ENCODE results near the gene RAPGEFL1. TPM values are rescaled to one million over a fixed set of nuclear protein-coding genes. Genes with fewer than 3 reads are reported as not detected.
"Not testable (repeated sequence)": the region's sequence is repeated elsewhere in the genome, so short reads cannot be mapped to it uniquely, and the experiment has no call there.

The RAPGEFL1 gene
- total and polyA plus RNA-seq, 4 donors: 4.6 to 9.4 (median 8.8) TPM

GRCh38 chr17:40194821-40195220 is 17.6 kb downstream of the RAPGEFL1 start:
- DNase-seq (no peak), ATAC-seq (ENCODE audit: insufficient read depth, low FRiP score) (no peak)
- no peaks in the 10 kb centered on the region for H3K9me3 ChIP-seq (ENCODE audit: control insufficient read depth in 4 of 4, insufficient read depth in 3 of 4, low read length in 3 of 4)
- peaks cover 0 to 3% (median 0%) of the 10 kb centered on the region in 4 donors for H3K36me3 ChIP-seq (ENCODE audit: control insufficient read depth in 4 of 4, insufficient read depth in 4 of 4, low read length in 4 of 4)
- WGBS, 2 donors: 72 to 74% methylated on average over 2 of the region's 2 CpGs
- no peaks in the 10 kb centered on the region for H3K27me3 ChIP-seq (ENCODE audit: control insufficient read depth in 3 of 3, insufficient read depth in 3 of 3, low read length in 2 of 3)
- no peak overlapping the region for H3K4me3 ChIP-seq
- H3K4me1 ChIP-seq (ENCODE audit: control insufficient read depth in 5 of 5, insufficient read depth in 5 of 5, low read length in 5 of 5): peaks cover 0 to 12% (median 2%) of the 10 kb centered on the region in 5 donors
- TF ChIP-seq CTCF (IDR thresholded peaks at IDR 0.05; ENCODE audit: control extremely low read depth, extremely low read depth): no peak
- H3K9ac ChIP-seq (ENCODE audit: insufficient read depth in 1 of 2, low read length in 2 of 2): no peak overlapping the region
- no peak overlapping the region for H3K27ac ChIP-seq (ENCODE audit: low read depth in 1 of 2, low read length in 1 of 2)

- Histone ChIP-seq H3K4me1 (ENCODE audit: control insufficient read depth in 5 of 5, insufficient read depth in 5 of 5, low read length in 5 of 5) (no peaks in the 10 kb centered on the region), H3K9me3 (ENCODE audit: control insufficient read depth in 4 of 4, insufficient read depth in 3 of 4, low read length in 3 of 4) (no peaks in the 10 kb centered on the region), H3K27ac (ENCODE audit: low read depth in 1 of 2, low read length in 1 of 2) (no peak overlapping the region), H3K27me3 (ENCODE audit: control insufficient read depth in 3 of 3, insufficient read depth in 3 of 3, low read length in 2 of 3) (no peaks in the 10 kb centered on the region), H3K36me3 (ENCODE audit: control insufficient read depth in 4 of 4, insufficient read depth in 4 of 4, low read length in 4 of 4) (peaks cover 0 to 3% (median 0%) of the 10 kb centered on the region in 4 donors), H3K4me3 (no peak overlapping the region), H3K9ac (ENCODE audit: insufficient read depth in 1 of 2, low read length in 2 of 2) (no peak overlapping the region)
- WGBS, 2 donors: 71 to 84% methylated on average over 1 of the region's 1 CpG
- ATAC-seq (ENCODE audit: insufficient read depth, low FRiP score): no peak
- no peak for DNase-seq
- TF ChIP-seq CTCF (IDR thresholded peaks at IDR 0.05; ENCODE audit: control extremely low read depth, extremely low read depth): no peak
These were observed 20.3 kb downstream of the RAPGEFL1 start for GRCh38 chr17:40197550-40197949.

- not testable (repeated sequence) for H3K9ac ChIP-seq (ENCODE audit: insufficient read depth in 1 of 2, low read length in 2 of 2); DNase-seq
These were observed 20.7 kb downstream of the RAPGEFL1 start for GRCh38 chr17:40197965-40198456.

GRCh38 chr17:40198576-40198975 is 21.3 kb downstream of the RAPGEFL1 start:
- Histone ChIP-seq H3K27ac (ENCODE audit: low read depth in 1 of 2, low read length in 1 of 2) (no peak overlapping the region), H3K27me3 (ENCODE audit: control insufficient read depth in 3 of 3, insufficient read depth in 3 of 3, low read length in 2 of 3) (no peaks in the 10 kb centered on the region), H3K36me3 (ENCODE audit: control insufficient read depth in 4 of 4, insufficient read depth in 4 of 4, low read length in 4 of 4) (no peaks in the 10 kb centered on the region), H3K4me3 (no peak overlapping the region), H3K9ac (ENCODE audit: insufficient read depth in 1 of 2, low read length in 2 of 2) (no peak overlapping the region), H3K9me3 (ENCODE audit: control insufficient read depth in 4 of 4, insufficient read depth in 3 of 4, low read length in 3 of 4) (no peaks in the 10 kb centered on the region), H3K4me1 (ENCODE audit: control insufficient read depth in 5 of 5, insufficient read depth in 5 of 5, low read length in 5 of 5) (no peaks in the 10 kb centered on the region)
- DNase-seq (no peak), ATAC-seq (ENCODE audit: insufficient read depth, low FRiP score) (no peak)
- 85 to 89% methylated on average over 5 of the region's 5 CpGs for WGBS, 2 donors
- no peak for TF ChIP-seq CTCF (IDR thresholded peaks at IDR 0.05; ENCODE audit: control extremely low read depth, extremely low read depth)

More at GRCh38 chr17:40197965-40198456, 20.7 kb downstream of the RAPGEFL1 start:
- H3K27me3 ChIP-seq (ENCODE audit: control insufficient read depth in 3 of 3, insufficient read depth in 3 of 3, low read length in 2 of 3); H3K36me3 ChIP-seq (ENCODE audit: control insufficient read depth in 4 of 4, insufficient read depth in 4 of 4, low read length in 4 of 4); ATAC-seq (ENCODE audit: insufficient read depth, low FRiP score); H3K4me3 ChIP-seq; H3K27ac ChIP-seq (ENCODE audit: low read depth in 1 of 2, low read length in 1 of 2); H3K4me1 ChIP-seq (ENCODE audit: control insufficient read depth in 5 of 5, insufficient read depth in 5 of 5, low read length in 5 of 5); H3K9me3 ChIP-seq (ENCODE audit: control insufficient read depth in 4 of 4, insufficient read depth in 3 of 4, low read length in 3 of 4): not testable (repeated sequence)
- 66 to 70% methylated on average over 8 of the region's 8 CpGs for WGBS, 2 donors

Measured in lung (tissue), 12 donors.